Activated CD4-positive, alpha-beta T cell treated with anti-CD3 and anti-CD28 coated beads for 48 hours (primary cell): ENCODE measurements around the gene SLC16A7.

Experiments
- DNase-seq: peaks from one replicate; pipeline ENCODE4 v3.0.0-alpha.2; 2020

The SLC16A7 gene

DNA sequence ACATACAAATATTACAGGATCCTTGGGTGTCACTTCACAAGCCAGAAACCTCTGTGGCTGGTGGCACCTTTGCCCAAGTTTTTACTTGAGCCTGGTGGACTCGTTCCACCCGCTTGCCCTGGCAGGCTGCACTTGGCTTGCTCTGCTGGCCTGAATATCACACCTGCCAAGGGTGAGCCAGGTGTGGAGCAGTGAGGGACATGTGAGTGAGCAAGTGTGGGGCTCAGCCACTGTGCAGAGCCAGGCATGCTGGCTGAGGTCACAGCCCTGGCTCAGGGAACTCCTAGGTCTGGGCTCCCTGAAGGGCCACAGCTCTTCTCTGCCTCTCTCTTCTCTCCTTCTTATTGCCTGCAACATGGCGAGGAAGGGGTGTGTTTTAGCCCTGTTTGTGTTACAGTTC lies 82.0 kb downstream of the SLC16A7 start:
- no peak for DNase-seq

DNA sequence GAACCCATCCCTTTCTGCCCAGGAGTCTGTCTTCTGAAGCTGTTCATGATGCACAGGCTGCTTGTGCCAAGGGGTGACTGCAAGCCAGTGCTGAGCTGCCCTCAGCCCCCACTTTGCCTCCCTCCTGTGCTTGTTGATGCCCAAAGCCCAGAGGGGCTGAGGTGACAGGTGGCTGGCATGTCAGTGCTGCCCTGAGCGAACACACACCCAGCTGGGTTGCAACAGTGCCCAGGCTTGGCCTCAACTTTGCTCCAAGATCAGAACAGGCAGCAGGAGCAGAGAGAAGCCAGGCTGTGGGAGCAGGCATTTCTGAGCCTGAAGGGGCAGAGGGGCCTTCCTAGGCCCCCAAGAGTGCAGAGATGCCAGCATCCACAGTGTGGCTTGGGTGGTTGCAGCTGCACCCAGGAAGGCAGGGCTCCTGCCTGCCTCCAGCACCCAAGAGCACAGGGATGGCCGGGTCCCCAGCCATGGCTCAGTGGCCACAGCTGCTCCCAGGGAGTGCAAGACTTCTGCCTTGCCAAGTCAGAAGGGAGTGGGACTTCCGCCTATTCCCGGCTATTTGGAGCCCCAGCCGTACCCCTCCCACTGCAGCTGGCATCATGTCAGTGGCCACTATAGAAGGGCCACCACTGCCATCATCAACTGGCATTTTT lies 83.1 kb downstream of the SLC16A7 start:
- no peak for DNase-seq

DNA sequence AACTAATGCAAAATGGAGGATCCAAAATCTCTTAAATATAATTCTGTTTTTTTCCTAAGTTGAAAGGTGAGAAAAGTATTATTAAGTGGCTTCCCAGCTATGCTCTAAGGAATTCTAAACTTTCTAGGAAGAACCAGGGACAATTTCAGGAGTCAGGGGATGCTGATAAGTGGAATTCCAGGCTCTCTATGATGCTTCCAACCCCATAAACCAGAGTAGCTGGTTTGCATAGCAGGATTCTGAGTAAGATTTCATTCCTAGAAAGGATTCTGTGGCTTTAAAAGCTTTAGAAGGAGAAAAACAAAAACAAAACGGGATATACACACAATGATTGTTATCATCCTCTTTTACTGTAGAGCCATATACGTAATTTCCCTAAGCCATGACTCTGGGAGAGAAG lies 93.9 kb downstream of the SLC16A7 start:
- DNase-seq: no peak

DNA sequence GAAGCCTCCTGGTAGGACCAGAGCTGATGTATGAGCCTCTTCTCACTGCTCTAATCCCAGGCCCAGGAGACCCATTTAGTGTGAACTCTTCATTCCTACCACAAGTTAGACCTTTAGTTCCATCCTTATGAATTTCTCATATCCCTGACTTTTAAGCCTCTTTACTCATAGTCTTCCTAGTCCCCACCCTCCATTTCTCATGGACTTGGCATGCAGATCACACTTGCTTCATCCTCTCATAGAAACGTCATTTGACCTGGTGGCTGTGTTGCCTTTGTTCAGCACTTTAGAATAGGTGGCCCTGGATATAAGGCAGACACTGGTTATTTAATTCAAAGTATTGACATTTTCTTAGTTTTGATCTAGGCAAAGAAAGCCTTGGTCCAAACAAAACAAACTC lies 99.5 kb downstream of the SLC16A7 start:
- no peak for DNase-seq

DNA sequence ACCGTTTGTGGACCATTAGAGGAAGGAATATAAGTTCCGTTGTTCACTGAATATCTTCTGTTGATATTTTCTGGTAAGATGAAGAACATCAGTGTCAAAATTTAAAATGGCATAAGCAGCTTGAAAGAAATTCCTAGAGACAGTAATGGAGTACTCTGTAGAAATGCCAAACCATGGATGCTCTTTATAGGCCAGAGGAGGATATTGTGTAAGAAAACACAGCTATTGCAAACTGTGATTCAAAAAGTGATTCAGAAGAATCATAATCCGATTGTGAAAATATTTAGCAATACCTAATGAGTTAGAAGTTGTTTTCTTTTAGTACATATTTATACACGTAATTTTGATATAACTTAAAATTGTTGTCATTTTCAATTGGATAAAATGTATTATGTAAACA lies 102.8 kb downstream of the SLC16A7 start:
- DNase-seq: no peak

DNA sequence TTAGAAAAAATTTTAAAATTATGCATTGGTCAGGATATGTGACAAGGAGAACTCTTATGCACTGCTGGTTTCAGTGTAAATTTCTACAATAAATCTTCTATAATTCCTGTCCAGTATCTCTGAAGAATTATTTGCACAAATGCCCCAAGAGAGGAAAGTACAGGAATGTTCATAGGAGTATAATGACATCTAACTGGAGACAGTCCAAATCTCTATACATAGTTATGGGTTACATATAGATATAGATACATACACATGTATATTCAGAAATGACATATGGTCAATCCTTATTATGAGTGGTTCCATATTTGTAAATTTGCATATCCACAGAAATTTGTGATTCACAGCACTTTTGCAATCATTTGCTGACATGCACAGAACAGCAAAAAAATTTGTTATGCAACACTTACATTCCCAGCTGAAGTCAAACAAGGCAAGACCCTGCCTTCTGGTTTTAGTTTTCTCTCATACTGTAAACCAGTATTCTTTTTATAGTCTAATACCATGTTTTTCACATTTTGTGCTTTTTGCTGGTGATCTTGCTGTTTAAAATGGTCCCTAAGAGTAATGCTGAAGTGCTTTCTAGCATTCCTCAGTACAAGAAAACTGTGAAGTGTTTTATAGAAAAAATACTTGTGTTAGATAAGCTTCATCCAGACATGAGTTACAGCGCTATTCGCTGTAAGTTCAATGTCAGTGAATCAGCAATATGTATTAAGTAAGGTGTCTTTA lies 103.8 kb downstream of the SLC16A7 start:
- no peak for DNase-seq

DNA sequence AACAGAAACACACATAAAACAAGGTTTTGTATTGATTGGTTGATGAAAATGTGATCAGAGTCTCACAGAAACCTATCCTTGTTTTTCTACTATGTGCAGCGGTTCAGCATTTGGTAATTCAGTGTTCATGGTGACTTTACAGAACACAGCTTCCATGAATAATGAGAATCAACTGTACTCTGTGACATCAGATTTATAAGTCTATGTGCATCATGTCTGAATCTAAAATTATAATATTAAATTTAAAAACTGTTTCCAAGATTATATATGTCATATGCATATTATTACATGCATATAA lies 104.3 kb downstream of the SLC16A7 start:
- no peak for DNase-seq

DNA sequence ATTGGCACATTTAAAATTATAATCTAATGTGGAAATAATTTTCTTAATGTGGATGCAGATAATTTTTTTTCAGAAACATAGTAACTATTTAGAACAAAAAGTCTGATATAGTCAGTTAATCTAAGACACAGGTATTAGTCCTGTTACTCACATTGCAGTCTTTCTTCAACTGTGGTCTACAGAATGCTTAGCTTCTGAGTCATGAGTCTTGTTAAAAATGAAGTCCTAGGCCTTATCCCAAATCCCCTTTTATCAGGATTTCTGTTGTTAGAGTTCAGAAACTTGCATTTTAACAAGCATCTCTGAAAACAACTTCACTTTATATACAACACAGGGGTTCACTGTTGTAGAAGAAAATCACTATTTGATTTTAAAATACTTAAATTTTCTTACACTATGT lies 112.2 kb downstream of the SLC16A7 start:
- no peak for DNase-seq

DNA sequence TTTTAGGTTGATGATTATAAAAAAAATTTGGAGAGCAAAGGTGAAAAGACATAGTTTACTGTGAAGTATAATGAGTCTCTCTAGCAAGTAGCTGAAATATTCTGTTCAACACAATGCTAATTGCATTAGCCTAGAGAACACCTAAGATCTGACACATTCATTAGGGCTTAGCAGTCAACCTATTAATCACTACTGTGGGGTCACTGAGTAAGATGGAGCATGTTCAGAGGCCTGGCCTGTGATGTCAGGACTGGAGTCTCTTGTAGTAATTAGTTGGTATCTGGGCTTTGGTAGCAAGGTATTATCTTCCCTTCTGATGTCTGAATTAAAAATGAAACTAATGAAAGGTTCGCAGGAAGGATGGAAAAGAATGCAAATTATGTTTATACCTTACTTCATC lies 112.7 kb downstream of the SLC16A7 start:
- DNase-seq: no peak

DNA sequence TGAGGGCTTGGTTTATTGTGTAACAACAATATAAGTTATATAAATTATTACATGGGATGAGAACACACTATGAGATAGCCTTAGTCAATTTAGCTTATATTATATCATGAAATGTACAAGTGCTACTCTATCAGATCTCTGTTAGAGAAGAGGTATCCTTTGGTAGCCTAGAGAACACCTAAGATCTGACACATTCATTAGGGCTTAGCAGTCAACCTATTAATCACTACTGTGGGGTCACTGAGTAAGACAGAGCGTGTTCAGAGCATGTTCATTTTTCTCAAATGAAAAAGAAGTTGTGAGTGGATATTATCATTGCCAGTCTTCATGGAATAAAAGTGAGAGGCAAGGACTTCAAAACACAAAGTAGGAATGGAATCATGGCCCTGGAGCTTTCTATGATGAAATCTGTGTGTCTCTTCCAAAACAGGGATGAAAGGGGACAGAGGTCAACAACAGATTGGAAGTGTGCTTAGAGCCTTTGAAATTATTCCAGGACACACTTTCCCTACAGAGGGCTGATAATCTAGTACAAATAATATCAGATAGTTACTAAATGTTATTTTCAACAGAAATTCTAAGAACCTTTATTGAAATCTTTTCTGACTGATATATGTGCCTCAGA lies 114.3 kb downstream of the SLC16A7 start:
- no peak for DNase-seq

DNA sequence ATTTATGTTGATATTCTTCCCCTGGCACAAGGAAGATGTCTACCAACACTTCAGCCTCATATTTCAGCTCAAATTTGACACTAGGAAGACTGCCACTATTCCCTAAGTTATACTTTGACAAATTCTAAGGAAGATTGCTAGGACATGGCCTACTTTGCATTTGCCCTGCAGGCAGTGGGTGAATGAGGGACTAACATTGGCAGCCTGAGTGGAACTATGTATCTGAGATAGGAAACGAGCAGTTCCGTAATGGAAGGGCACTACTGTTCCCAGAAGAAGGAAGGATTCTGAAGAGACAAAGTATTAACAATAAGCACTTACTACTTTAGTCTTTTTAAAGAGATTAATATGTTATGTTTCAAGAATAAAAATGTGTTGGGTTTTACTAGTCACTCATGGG lies 115.1 kb downstream of the SLC16A7 start:
- DNase-seq: no peak

DNA sequence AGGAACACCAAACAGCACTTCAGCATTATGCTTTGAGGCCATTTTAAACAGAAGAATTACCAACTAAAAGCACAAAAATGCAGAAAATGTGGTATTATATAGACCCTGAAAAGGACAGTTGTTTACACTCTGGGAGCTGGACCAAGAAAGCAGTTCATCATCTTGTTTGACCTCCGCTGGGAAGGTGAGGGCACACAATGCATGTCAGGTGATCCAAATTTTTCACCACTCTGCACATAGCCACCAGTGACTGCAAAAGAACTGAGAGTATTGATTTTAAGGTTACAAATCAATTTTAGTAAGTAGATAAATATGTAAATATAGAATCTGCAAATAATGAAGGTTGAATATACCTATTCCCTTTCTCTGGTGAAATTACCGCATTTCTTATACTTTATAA lies 119.6 kb downstream of the SLC16A7 start:
- no peak for DNase-seq

DNA sequence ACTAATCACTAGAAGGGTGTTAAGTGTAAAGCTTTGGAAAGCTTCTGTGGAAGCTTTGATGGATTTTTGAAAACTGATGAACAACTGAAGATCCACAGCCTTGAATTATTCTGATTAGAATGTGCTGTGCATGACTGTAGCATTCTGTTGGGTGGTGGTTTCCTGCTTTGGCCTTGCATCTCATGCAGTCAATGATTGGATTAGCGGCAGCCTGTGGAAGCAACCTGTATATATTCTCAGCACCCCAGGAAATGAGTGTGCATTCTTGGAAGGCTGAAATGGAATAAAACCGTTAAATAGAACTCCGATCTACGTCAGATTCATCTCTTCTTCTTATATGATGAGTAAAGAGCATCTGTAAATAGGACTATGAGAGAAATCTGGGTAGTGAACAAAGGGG lies 120.2 kb downstream of the SLC16A7 start:
- DNase-seq: no peak

DNA sequence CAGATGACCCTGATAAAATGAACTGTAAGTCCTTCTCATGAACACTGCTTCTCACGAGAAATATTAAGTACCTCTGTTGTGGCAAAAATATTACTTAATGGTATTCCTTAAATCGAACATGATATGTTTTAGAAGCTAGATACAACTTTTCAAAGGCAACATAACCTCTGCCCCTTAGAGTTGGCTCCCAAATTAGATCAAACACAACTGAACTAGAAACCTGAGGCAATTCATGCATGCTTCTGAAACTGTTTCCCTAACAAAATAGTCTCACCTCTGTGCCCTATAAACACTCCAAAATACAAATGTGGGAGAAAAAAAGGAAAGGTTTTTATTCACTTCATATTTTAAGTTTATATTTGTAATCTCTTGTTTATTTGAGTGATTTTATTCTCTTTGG lies 121.6 kb downstream of the SLC16A7 start:
- DNase-seq: no peak

DNA sequence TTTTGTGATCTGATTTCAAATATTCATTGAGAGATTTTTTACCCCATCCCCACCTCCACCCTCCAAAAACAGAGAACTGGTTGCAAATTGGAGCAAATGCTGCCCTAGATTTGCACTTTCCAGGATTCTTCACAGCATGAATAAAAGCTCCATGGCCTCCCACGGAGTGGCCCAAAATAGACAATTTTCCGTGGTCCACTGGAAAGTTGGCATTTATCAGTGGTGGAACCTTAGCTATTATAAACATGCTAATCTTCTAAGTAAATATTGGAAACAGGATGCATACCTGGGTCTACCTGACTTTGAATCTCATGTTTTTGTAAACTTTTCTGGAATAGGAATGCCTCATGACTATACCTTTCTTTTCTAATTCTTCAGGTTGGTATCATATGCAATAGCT lies 123.9 kb downstream of the SLC16A7 start:
- no peak for DNase-seq

DNA sequence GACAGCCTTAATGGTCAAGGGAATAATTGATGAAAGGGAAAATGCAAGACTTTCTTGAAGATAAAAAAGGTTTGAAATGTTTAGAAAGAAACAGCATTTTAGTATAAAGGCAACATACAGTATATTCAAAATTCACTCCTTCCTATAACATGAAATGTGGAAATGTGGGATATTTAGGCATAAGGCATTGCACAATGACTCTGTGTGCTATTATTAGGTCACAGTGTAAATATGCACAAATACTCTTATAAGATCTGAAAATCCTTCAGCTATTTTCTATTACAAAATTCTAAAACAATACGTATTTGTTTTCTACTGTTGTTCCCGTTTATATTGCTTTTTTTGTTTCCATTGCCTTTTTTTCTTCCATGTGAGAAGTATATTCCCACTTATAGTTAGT lies 127.7 kb downstream of the SLC16A7 start:
- no peak for DNase-seq

DNA sequence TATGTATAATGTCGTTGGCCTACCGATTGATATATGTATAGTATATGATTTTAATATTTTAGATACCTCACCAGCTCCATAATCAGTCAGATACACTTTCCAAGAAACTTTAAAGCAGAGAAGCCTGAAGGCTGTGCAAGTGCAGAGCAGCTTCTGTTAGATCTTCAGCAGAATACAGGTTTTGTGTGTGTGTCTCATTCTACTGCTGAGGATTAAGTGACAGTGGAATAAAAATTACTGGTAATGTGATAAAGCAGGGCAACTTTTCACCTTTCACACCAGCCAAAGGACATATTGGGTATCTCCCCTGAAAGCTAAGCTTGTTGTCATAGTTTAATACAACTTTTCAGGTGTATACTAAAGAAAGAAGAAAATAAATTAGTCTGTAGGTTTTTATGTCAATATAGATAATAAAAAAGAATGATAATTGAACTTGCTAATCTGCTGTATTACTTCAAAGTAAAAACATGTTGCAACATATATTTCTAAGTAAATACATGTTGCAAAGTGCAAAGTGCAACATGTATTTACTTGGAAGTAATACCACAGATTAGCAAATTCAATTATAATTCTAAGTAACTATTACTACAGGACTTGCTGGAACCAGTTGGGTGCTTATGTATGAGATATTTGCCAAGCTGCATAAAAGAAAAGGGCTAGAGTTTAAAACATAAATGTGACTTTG lies 128.3 kb downstream of the SLC16A7 start:
- DNase-seq: no peak

DNA sequence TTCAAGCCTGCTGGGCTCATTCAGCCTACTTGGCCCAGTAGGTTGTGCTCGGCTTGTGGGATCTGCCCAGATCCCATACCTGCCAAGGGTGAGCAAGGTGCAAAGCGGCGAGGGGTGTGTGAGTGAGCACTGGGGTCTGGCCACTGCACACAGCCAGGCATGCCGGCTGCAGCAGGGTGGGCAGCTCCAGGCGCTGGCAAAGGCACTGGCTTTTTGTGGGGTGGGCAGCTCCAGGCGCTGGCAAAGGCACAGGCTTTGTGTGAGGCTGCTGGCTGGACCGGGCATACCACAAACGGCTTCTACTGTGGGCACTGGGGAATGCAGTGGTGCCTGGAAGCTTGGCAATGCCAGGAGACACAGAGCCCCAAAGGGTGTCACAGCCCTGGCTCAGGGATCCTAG lies 137.4 kb downstream of the SLC16A7 start:
- no peak for DNase-seq

DNA sequence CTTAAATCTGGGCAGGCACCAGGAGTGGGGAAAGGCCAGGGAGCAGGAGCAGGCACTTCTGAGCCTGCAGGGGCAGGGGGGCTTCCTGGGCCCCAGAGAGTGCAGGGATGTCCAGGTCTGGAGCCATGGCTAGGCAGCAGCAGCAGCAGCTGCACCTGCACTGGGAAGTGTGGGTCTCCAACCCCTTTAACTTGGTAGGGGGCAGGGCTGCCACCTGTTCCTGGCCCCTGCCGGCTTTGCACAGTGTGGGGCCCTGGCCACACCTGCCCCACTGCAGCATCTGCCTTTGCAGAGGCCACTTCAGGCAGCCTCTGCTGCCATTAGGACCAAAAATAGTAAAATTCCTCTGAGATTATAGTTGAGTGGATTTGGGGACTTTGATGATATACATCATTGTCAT lies 138.5 kb downstream of the SLC16A7 start:
- DNase-seq: no peak

DNA sequence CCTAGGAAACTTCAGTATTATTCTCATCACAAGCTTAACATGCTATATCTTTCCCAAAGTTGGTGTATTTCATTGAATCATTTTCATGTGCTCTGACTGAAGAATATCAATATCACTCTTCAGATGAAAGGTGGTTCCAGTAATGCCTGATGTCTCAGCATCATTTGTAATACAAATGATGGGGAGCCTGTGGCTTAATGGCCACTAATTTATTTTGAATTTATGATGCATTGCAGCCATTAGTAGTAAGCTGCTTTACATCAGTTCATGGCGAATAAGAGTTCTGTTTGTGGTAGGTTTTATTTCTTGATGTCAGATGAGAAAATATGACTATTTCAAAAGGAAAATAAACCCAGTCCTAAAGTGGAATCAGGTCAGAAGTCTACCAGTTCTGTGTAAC lies 139.4 kb downstream of the SLC16A7 start:
- DNase-seq: no peak

DNA sequence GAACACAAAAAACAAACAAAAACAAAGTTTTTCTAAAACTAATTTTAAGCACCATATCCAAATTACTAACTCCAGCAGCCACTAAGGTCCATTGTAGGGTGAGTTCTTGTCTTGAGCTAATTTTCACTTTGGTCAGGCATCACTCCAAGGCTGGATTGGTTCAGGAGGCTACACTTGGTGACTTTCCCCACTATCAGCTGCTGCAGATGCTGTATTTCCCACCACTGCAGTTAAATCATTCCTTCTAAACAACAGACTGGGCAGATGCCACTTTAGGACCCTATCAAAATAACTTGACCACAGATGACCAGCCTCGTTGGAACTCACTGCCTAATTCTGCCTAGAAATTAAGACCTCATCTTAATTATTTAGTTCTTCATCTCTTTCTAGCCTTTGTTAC lies 140.5 kb downstream of the SLC16A7 start:
- no peak for DNase-seq

DNA sequence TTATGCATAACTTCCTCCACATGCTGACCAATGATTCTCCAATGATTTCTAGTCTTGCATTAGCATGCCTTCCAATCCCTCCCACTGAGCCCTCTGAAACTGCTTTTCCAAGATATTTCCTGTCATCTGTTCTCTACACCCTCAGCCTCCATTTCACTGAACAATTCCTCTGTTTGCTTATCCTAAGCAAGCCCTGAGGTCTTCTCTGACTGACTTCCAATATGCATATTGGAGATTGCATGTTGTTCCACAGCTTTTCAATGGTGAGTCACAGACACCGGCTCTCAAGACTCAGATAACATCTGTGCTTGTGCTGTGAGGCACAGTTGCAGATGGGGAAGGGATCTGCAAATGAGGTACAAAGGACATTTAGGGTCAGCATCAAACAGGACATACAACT lies 141.0 kb downstream of the SLC16A7 start:
- DNase-seq: no peak

DNA sequence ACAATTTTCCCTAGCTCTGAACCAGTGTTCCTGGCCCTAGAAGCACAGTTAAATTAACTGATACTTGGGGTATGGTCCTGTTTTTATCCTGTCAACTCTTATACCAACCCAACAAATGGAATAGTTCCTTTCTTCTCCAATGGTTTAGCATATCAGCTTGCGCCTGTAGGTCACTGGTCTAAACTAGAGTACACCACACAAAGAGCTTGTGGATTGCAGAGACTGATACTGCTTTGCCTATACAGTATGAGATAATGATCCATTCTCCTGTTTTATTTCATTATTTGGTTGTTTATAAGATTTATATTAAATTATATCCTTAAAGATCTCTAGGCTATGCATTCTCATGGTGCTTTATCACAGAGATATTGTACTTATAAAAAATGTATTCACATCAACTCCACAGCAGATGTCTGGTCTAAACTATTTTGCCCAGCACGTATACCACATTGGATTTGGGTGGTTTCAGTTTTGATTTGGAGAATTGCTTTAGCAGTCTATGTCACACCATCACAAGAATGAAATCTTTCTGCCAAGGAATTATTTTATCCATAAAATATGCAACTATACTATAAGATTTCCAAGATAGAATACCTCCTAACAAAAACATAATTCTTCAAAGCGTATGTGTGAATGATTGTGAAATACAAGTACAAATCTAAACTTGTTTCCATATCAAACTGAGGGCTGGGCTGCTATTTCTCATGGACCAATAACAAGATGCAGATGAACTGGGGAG lies 142.1 kb downstream of the SLC16A7 start:
- DNase-seq: no peak

DNA sequence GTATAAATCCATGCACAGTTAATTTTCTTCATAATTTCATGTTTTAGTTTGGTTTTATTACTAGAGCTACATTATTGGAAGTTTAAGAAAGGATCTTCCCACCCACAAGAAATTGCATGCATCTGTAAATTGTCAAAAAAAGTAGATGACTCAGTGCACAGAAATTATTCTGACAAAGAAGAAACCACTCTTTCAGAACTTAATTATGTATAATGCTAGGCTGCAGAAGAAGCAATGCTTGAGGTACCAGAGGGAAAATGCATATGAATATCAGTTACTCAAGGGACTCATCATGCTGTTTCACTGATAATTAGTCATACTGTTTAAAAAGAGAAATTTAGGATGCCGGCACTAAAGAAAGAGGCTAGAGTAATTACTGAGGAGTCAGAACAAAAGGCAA lies 147.0 kb downstream of the SLC16A7 start:
- no peak for DNase-seq
